ENCODE data around the gene FTO.
"Not testable (repeated sequence)": the region's sequence is repeated elsewhere in the genome, so short reads cannot be mapped to it uniquely, and the experiment has no call there.

FTO gene

DNA sequence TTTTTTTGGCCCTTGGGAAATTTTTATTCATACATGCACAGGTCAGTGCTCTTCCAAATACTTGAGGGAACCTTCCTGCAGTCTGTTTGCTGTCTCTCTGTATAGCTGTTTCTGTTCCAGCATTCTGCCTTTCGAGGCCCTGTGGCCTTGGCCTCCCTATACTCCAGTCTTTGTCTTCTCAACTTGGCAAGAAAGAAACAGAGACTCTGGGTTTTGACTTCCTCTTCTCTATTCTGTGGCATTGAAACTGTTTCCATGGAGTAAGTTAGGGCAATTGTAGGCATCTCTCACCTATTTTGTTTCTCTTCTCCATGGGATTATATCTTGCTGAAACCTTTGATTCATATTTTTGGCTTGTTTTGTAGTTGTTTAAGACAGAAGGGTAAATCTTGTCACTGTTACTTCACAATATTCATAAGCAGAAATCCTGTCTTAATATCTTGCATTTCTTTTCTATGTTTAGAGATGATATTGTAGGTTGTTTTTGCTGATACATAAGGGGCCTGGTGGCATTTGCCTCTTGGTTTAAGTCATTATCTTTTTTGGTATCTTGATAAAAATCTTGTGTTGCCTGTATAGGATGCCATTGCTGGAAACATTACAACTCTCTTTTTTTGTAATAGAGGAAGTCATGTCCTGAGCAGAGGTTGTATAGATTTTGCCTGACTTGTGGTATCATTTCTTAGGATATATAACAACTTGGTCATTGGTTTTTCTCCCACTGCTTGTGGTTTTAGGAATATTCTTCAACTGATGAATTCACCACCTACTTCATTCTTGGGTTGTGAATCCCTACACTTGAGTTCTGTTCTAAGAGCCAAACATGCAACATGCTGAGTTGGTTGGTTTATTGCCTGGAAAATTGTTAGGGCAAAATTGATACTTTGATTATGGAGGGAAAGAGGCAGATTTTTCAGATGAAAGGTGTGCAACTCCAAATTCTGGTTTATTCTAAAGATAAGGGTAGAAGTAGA, 168.6 kb downstream of the FTO start:
- DNase-seq = no peak

DNA sequence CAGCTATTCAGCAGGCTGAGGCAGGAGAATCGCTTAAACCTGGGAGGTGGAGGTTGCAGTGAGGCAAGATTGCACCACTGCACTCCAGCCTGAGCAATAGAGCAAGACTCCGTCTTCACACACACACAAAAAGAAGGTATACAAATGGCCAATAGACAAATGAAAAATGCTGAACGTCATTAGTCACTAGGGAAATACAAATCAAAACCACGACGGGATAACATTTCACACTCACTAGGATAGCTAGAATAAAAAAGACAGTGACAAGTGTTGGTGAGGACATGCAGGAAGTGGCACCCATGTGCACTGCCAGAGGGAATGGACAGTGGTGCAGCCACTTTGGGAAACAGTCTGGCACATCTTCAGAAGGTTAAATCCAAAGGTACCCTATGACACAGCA, 172.9 kb downstream of the FTO start:
- DNase-seq = no peak

DNA sequence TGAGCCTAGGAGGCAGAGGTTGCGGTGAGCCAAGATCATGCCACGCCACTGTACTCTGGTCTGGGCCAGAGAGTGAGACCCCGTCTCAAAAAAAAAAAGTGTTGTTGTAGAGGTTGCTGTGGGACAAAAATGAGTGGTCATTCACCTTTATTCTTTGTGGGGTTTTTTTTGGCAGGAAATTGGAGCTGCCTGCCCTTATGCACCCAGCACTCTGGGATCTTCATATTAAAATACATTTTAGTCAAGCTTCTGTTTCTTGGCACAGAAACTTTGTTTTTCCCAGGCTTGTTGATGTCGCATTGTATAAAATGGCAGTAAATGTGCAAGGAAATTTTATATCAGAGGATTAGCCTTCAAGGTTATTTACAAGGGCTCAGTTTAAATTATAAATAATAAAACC, 174.3 kb downstream of the FTO start:
- DNase-seq = no peak

DNA sequence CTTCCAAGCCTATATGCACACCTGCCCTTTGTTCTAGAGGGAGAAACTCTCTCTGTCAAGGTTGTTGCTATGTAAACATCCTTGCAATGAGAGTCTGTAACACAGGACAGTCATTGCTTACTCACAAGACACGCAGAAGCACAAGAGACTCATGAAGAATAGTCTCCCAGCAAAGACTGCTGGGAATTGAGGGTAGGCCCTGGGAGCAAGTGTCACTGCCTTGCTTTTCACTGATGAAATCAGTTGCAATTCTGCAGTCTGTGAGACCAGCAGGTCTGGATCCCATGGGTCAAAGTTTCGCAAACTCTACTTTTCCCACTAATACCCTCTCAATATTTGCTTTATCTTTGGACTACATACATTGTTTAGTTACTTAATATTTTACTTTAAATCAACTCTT, 177.4 kb downstream of the FTO start:
- DNase-seq = no peak

DNA sequence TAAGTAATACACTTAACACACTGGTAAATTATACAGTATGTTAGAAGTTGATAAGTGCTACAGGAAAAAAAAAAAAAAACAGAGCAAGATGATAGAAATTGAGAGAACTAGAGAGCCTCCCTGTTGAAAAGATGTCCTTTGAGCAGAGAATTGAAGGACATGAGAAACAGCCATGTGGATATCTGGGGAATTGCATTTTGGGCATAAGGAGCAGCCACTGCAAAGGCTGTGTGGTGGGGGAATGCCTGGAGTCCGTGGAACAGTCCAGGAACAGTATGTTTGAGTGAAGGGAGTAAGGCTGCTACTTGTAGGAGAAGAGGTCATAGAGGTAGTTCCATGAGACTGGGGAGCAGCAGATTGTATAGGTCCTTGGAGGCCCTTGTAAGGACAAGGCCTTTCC, 178.4 kb downstream of the FTO start:
- no peak for DNase-seq

- no peak for DNase-seq
Measured at GRCh38 chr16:53884748-53885147, 180.8 kb downstream of the FTO start.

DNA sequence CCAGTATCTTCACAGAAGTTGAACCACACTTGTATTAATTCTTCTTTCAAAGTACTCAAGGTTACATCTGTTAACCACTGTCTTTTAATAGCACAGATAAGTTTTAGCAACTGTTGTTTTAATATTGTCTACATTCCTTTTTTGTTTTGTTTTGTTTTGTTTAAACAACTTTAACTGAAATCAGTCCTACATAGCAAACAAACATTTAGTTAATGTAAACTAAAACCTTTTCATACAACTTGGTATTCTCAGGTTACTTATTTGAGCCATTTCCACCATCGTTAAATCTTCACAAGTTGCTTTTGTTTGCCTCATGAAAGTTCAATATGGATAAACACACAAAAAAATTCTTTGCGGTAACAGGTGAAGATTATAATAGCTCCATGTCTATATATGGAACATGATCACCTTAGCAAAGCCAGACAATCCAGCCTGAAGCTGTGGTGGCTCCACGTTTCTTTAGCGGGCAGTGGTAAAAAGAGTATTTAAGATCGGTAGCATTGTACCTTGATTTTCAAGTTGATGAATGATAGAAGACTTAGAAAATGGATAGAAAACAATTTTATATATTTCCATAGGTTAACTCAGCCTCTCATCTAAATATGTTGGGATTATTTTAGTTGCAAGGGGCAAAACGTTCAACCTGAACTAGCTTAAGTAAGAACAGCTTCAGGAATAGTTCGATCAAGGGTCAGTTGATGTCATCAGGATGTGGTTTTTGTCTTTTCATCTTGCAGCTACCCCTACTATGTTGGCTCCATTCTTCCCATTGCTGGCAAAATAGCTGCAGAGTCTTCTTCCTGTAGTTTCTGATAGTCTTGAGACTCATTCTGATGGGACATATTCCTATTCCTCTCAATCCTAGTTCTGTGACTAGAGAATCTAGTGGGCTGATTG, 182.8 kb downstream of the FTO start:
- DNase-seq = no peak

GRCh38 chr16:53888222-53888621, 184.3 kb downstream of the FTO start:
- no peak for DNase-seq

- not testable (repeated sequence) for DNase-seq
Measured at GRCh38 chr16:53890877-53891276, 186.9 kb downstream of the FTO start.

GRCh38 chr16:53891409-53892139, 187.6 kb downstream of the FTO start:
- DNase-seq = no peak

- peak; percentile 46 for DNase-seq
Measured at GRCh38 chr16:53892155-53892554, 188.2 kb downstream of the FTO start.

DNA sequence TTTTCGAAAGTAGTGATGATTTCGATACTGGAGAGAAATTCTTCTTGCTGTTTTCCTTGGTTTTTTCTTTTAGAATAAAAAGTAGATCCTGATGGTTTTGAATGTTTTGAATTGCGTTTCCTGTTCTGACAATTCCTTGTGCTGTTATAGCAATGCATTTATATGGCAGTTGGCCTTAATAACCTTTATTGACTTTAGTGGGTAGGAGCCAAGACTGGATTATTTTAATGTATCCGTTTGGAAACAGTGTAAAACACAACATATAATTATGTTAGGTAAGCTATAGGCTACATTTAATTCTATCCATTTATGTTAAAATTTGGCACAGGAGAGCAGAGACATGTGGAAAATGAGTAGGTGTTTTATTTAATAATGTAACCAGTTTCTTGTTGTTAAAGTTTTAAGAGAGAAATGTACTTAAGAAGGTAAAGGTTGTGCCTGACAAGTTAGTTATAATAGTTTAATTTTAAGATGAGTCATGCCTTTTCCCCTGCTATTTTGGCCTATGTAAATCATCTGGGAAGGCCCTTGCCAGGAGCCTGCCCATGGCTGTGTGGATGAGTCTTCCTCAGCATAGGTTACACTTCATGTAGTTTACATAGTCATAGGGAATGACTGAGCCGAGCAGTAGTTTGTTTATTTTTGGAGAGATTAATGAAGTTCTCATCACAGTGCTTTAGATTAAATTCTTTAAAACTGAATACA, 189.9 kb downstream of the FTO start:
- no peak for DNase-seq

- DNase-seq = no peak
Measured at GRCh38 chr16:53894686-53895085, 190.7 kb downstream of the FTO start.

GRCh38 chr16:53895433-53895832, 191.5 kb downstream of the FTO start:
- no peak for DNase-seq

GRCh38 chr16:53895851-53896250, 191.9 kb downstream of the FTO start:
- DNase-seq = no peak

DNA sequence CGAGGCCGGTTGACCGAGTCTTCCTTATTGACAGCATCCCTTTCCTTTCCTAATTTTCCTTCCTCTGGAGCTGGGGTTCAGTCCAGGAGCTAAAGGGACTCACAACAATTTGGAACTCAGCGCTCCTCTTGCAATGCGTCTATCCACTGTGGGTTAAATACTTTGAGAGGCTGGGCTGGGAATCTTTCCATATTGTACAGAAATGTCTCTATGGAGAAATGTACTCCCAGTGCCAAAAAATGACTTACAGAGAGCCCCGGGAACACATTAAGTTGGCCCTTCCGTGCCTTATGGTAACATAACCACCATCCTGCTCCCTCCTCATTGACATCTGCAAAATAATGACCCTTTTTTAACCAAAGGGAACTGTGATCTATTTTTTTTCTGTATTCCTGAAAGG, 192.8 kb downstream of the FTO start:
- no peak for DNase-seq

DNA sequence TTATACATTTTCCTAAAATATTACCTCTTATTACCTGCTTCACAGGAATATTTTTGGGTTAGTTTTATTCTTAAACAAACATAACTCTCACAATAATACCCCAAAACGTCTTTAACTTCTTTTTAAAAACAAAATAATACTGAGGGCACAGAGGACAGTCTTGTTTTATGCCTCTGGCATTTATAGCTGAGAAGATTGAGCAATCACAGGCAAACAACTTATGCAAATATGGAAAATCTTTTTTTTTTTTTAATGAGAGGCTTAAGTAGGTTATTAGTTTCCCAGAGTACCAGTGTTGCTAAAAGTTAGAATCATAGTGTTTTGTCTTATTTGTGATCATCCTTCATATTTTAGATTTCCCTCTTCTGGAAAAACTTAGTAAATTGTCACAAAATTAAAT, 195.0 kb downstream of the FTO start:
- no peak for DNase-seq

- no peak for DNase-seq
Measured at GRCh38 chr16:53899431-53899830, 195.5 kb downstream of the FTO start.

DNA sequence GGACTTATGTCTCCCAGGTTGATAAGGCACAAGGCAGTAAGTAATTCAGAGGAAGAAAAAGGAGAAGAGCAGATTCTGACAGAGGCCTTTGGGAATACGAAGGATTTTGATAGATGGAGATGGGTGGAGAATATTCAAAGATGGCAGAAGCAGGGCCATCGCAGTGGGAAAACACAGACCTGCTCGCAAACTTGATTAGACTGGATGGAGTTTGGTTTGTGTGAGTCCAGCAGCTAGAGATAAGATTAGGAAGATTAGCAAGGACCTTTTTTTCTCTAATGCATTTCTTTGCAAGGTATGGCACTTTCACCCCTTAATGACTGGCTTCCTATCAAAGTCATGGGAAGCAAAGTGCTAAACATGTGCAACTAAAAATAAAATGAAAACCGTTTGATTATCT, 196.7 kb downstream of the FTO start:
- DNase-seq = no peak

GRCh38 chr16:53901408-53901807, 197.5 kb downstream of the FTO start:
- DNase-seq = no peak

DNA sequence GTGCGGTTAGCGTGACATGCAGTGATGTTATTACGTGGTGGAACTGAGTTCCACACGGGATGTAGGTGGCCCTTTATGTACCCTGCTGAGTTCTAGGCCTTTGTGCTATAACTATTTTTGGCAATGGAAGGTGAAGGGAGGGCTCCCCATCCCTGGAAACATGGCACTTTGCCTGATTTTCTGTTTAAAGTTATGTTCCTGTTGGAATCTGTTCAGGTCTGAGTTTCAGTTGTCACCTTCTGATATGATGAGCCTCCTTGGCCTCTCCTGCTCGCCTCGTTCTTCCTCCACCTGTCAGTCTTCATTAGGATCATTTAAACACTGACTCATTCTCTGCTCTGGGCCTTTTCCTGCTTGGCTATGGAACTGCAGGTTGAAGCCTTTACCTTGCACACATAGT, 200.6 kb downstream of the FTO start:
- no peak for DNase-seq

DNA sequence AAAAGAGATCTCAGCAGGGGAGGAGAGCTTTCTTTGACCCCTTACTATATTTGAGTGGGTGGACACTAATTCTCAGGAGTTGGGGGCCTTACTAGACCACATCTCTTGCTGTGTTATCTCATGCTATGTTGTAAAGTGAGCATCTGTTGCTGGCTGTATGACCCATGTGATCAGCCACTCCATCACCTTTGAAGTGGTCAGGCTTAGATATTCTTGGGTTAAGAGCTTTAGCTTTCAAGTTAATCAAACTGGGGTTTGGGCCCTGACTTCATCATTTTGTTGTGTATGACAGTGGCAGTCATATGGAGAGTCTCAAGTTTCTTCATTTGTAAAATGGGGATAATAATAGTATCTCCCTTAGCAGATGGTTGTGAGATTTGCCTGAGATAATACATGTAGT, 201.1 kb downstream of the FTO start:
- DNase-seq = no peak
